PC-9 (cell line): ENCODE results near the gene ZNF35.

Experiments used
- EZH2 ChIP-seq: fragments of 200-600 bp; sonication (generic); IDR thresholded peaks from 2 replicates; pipeline ENCODE4 v1.8.0; 2017; ENCODE audit warnings: antibody characterized with exemption, low read depth
- TF ChIP-seq, protein P1 (sequence below): fragments of 200-600 bp; sonication (generic); conservative IDR thresholded peaks from 2 replicates; pipeline ENCODE4 v1.6.1; 2017; ENCODE audit warnings: mixed run types, antibody characterized with exemption, mild to moderate bottlenecking, moderate library complexity

GRCh38 chr3:44665173-44665572, 16.6 kb downstream of the ZNF35 start:
- TF ChIP-seq, protein P1, sequence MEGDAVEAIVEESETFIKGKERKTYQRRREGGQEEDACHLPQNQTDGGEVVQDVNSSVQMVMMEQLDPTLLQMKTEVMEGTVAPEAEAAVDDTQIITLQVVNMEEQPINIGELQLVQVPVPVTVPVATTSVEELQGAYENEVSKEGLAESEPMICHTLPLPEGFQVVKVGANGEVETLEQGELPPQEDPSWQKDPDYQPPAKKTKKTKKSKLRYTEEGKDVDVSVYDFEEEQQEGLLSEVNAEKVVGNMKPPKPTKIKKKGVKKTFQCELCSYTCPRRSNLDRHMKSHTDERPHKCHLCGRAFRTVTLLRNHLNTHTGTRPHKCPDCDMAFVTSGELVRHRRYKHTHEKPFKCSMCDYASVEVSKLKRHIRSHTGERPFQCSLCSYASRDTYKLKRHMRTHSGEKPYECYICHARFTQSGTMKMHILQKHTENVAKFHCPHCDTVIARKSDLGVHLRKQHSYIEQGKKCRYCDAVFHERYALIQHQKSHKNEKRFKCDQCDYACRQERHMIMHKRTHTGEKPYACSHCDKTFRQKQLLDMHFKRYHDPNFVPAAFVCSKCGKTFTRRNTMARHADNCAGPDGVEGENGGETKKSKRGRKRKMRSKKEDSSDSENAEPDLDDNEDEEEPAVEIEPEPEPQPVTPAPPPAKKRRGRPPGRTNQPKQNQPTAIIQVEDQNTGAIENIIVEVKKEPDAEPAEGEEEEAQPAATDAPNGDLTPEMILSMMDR, result no peak
- no peak for TF ChIP-seq EZH2
